ENCODE measurements around the gene CYP24A1. TPM values are rescaled to one million over a fixed set of nuclear protein-coding genes. Genes with fewer than 3 reads are reported as not detected.

Gene CYP24A1
- polyA plus RNA-seq, 1 donor (not counting 4 experiments of a cell fraction or from before 2014, with no cell fraction given) = 18.2 TPM

- H3K36me3 ChIP-seq (ENCODE audit: control insufficient read depth in 2 of 2, extremely low read depth in 1 of 2, insufficient read depth in 2 of 2, low read length in 2 of 2) = no peaks in the 10 kb centered on the region
- dilution Hi-C loops (cut with MboI; ENCODE audit: extremely low pct_ligation_motif_present, low sequenced_read_pairs) = no loop called here
- no peak overlapping the region for H3K4me3 ChIP-seq (ENCODE audit: control insufficient read depth in 2 of 3, extremely low read depth in 1 of 3, insufficient read depth in 2 of 3, low read depth in 1 of 3, low read length in 3 of 3)
- no peaks in the 10 kb centered on the region for H3K9me3 ChIP-seq (ENCODE audit: control insufficient read depth, low read depth, low read length)
- no peaks in the 10 kb centered on the region for H3K27me3 ChIP-seq (ENCODE audit: control insufficient read depth, extremely low read depth, insufficient read depth, low read length)
- TF ChIP-seq CTCF (optimal IDR thresholded peaks at IDR 0.05 in 1 of 3, IDR thresholded peaks at IDR 0.05 in 1 of 3, conservative IDR thresholded peaks at IDR 0.05 in 1 of 3; ENCODE audit: extremely low read depth in 1 of 3, insufficient read depth in 2 of 3, low read length in 3 of 3) = no peak
- TF ChIP-seq EZH2 (IDR thresholded peaks at IDR 0.05; ENCODE audit: low read length) = no peak
- DNase-seq (ENCODE audit: low read depth, low spot score) (no peak), FAIRE-seq (no peak)
- no peaks in the 10 kb centered on the region for H3K79me2 ChIP-seq (ENCODE audit: control insufficient read depth, insufficient read depth, low read length)
- no peaks in the 10 kb centered on the region for H4K20me1 ChIP-seq (ENCODE audit: control insufficient read depth, extremely low read depth, insufficient read depth, low read length)
- H3K27ac ChIP-seq (ENCODE audit: control insufficient read depth, insufficient read depth, low read length) = no peak overlapping the region
- H3K4me1 ChIP-seq (ENCODE audit: control insufficient read depth, extremely low read depth, insufficient read depth, low read length) = peaks cover 17% of the 10 kb centered on the region
- H2AFZ ChIP-seq (ENCODE audit: control insufficient read depth, low read length) = no peak overlapping the region
- no peak overlapping the region for H3K4me2 ChIP-seq (ENCODE audit: control insufficient read depth, extremely low read depth, insufficient read depth, low read depth, low read length)
- no peak overlapping the region for H3K9ac ChIP-seq (ENCODE audit: control insufficient read depth, extremely low read depth, insufficient read depth, low read length)
- no peaks in the 10 kb centered on the region for H3K9me1 ChIP-seq (ENCODE audit: control insufficient read depth, extremely low read depth, insufficient read depth, low read length)
Observed at GRCh38 chr20:54153847-54154246, 19.9 kb downstream of the CYP24A1 start.

DNA sequence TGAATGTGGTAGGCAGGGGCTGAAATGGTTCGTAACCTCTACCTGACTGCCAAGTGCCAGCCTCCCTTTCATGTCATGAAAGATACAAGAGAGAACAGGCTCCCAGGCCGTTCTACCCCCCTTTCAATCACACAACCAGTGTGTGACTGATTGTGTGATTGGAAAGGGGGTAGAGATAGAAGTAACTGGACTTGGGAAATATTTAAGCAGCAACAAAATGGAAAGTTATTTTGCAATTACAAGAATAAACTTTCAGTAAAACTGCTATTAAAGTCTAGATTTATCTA lies 20.8 kb downstream of the CYP24A1 start:
- peaks cover 18% of the 10 kb centered on the region for H3K4me1 ChIP-seq (ENCODE audit: control insufficient read depth, extremely low read depth, insufficient read depth, low read length)
- H3K9me1 ChIP-seq (ENCODE audit: control insufficient read depth, extremely low read depth, insufficient read depth, low read length) = no peaks in the 10 kb centered on the region
- H3K4me3 ChIP-seq (ENCODE audit: control insufficient read depth in 2 of 3, extremely low read depth in 1 of 3, insufficient read depth in 2 of 3, low read depth in 1 of 3, low read length in 3 of 3) = no peak overlapping the region
- peak overlapping the region; percentile 23 for H3K9ac ChIP-seq (ENCODE audit: control insufficient read depth, extremely low read depth, insufficient read depth, low read length)
- H3K36me3 ChIP-seq (ENCODE audit: control insufficient read depth in 2 of 2, extremely low read depth in 1 of 2, insufficient read depth in 2 of 2, low read length in 2 of 2) = no peaks in the 10 kb centered on the region
- DNase-seq (ENCODE audit: low read depth, low spot score) (no peak), FAIRE-seq (no peak)
- H2AFZ ChIP-seq (ENCODE audit: control insufficient read depth, low read length) = peak overlapping the region; percentile 98
- H3K4me2 ChIP-seq (ENCODE audit: control insufficient read depth, extremely low read depth, insufficient read depth, low read depth, low read length) = peak overlapping the region; percentile 70
- no peaks in the 10 kb centered on the region for H3K79me2 ChIP-seq (ENCODE audit: control insufficient read depth, insufficient read depth, low read length)
- H3K27ac ChIP-seq (ENCODE audit: control insufficient read depth, insufficient read depth, low read length) = peak overlapping the region; percentile 55
- H4K20me1 ChIP-seq (ENCODE audit: control insufficient read depth, extremely low read depth, insufficient read depth, low read length) = no peaks in the 10 kb centered on the region
- TF ChIP-seq CTCF (optimal IDR thresholded peaks at IDR 0.05 in 1 of 3, IDR thresholded peaks at IDR 0.05 in 1 of 3, conservative IDR thresholded peaks at IDR 0.05 in 1 of 3; ENCODE audit: extremely low read depth in 1 of 3, insufficient read depth in 2 of 3, low read length in 3 of 3) (no peak), EZH2 (IDR thresholded peaks at IDR 0.05; ENCODE audit: low read length) (no peak)
- dilution Hi-C loops (cut with MboI; ENCODE audit: extremely low pct_ligation_motif_present, low sequenced_read_pairs) = no loop called here
- no peaks in the 10 kb centered on the region for H3K27me3 ChIP-seq (ENCODE audit: control insufficient read depth, extremely low read depth, insufficient read depth, low read length)
- H3K9me3 ChIP-seq (ENCODE audit: control insufficient read depth, low read depth, low read length) = no peaks in the 10 kb centered on the region
